H1 (cell line): Measurements from ENCODE around the gene TLR9. TPM values are rescaled to one million over a fixed set of nuclear protein-coding genes. Genes with fewer than 3 reads are reported as not detected.

ENCODE experiments used
- SP4 ChIP-seq: IDR thresholded peaks from 2 replicates; pipeline ENCODE4 v1.6.1; 2012; ENCODE audit warnings: low read length, inconsistent platforms
- polyA plus RNA-seq, 7 experiments: library from polyadenylated mRNA; depleted of rRNA in 3 of 7; stranded (reverse) in 5 of 7; unstranded in 2 of 7; fragments of >200 nt in 5 of 7; fragments of 200-250 nt in 2 of 7; gene quantifications; 1 replicate in 5 of 7; 2 replicates in 1 of 7; 4 replicates in 1 of 7; pipeline versions ENCODE4 v1.2.1 to v1.2.3, GENCODE V29; 2011 to 2013; ENCODE audit warnings: missing spikeins in 2 of 7, mixed read lengths in 2 of 7
- total RNA-seq: library from RNA; stranded (reverse); fragmentation: NEBNext Ultra II Directional; extraction: Animal tissue kit (Norgen Biotek cat#: 25700); gene quantifications from 2 replicates; pipeline ENCODE4 v1.2.1, GENCODE V29; 2021

TLR9 gene
- total and polyA plus RNA-seq, 2 of the 8 experiments (the other 6 are each of a cell fraction or from before 2014, with no cell fraction given), result 0.05 TPM; not detected in 1

GRCh38 chr3:52228266-52228665 is 2.8 kb upstream of the TLR9 start (continued):
- no peak for TF ChIP-seq SP4
- TF ChIP-seq, all 59 proteins: peak for 0
